ENCODE data around the gene SEPTIN3.
A peak's percentile ranks its signal among the peaks of the same experiment; 100 is the strongest.

Gene SEPTIN3

DNA sequence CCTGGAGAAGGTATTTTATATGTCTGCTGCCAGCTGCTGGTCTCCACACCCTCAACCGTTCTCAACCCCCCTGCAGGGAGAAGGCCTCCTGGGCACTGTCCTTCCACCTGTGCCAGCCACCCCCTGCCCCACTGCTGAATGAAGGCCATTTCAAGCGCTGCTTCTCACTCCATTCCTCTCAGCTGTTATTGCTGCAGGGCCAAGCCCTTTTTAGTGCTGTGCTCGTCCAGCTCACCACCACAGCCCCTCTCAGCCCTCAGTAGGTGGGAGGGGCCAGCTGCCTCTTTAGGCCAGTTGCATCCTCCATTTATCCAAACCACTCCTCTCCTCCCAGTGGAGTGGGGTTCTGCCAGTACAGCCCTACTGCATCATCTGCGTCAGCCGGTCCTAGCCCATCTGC, 27.6 kb downstream of the SEPTIN3 start:
- in situ Hi-C loops (cut with MboI; ENCODE audit: low pct_unique_long_range_greater_than_20kb, low sequenced_read_pairs, unreplicated experiment) = no loop called here
- TF ChIP-seq, protein P1, sequence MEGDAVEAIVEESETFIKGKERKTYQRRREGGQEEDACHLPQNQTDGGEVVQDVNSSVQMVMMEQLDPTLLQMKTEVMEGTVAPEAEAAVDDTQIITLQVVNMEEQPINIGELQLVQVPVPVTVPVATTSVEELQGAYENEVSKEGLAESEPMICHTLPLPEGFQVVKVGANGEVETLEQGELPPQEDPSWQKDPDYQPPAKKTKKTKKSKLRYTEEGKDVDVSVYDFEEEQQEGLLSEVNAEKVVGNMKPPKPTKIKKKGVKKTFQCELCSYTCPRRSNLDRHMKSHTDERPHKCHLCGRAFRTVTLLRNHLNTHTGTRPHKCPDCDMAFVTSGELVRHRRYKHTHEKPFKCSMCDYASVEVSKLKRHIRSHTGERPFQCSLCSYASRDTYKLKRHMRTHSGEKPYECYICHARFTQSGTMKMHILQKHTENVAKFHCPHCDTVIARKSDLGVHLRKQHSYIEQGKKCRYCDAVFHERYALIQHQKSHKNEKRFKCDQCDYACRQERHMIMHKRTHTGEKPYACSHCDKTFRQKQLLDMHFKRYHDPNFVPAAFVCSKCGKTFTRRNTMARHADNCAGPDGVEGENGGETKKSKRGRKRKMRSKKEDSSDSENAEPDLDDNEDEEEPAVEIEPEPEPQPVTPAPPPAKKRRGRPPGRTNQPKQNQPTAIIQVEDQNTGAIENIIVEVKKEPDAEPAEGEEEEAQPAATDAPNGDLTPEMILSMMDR (IDR thresholded peaks at IDR 0.05; ENCODE audit: extremely low read depth, insufficient read depth, missing control alignments) = no peak
- no peak for DNase-seq (ENCODE audit: low spot score)

DNA sequence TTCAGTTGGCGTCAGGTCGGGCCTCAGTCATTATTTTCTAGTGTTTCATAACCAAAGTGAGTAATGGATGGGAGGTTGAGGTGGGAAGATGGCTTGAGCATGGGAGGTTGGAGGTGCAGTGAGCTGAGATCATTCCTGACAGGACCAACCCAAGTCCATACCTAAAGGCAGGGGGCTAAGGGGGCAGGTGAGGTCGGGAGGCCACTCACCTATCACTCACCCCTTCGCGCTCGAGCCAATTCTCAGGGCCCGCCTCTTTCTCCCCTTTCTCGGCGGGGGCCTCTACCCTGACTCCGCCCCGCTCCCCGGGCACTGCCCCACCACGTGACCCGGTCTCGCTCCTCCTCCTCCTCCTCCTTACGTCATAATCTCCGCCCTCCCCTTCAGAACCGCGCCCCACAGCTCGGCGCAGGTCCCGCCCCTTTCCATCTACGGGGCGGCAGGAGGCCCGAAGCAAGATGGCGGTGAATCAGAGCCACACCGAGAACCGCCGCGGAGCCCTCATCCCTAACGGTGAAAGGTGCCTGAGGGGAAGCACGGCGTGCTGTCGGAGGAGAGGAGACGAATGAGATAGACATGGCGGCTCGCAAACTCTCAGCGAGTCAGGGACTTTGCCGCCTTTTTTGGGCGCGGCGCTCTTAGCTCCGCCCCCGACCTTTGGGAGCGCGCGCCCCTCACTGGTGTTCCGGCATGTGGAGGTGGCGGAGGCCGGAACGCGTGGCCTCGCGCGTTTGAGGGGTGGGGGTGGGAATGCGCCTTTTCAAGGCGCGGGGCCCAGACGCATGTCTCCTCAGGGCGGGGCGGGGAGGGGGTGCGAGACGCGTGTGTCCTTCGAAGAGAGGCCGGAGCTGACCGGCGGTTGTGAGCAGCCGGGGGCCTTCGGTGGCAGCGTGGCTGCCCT, 29.4 kb downstream of the SEPTIN3 start, which contains the start of gene WBP2NL:
WBP2NL (plus strand) TSS at position 428 of the 901 bp plus-strand sequence; CDS start at position 459, 31 bp downstream.
- in situ Hi-C loops (cut with MboI; ENCODE audit: low pct_unique_long_range_greater_than_20kb, low sequenced_read_pairs, unreplicated experiment) = no loop called here
- TF ChIP-seq, protein P1 (IDR thresholded peaks at IDR 0.05; ENCODE audit: extremely low read depth, insufficient read depth, missing control alignments) = no peak
- DNase-seq (ENCODE audit: low spot score) = peak; percentile 96

DNA sequence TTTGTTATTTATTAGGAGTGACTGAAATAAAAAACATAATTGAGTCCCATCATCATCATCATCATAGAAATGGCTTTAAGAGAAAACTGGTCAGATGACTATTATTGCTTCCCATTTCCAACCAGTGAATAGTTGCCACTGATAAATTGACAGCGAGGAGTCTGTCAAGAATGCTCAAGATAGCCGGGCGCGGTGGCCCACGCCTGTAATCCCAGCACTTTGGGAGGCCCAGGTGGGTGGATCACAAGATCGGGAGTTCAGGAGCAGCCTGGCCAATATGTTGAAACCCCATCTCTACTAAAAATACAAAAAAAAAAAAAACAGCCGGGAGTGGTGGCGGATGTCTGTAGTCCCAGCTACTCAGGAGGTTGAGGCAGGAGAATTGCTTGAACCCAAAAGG, 31.2 kb downstream of the SEPTIN3 start:
- in situ Hi-C loops (cut with MboI; ENCODE audit: low pct_unique_long_range_greater_than_20kb, low sequenced_read_pairs, unreplicated experiment) = no loop called here
- no peak for DNase-seq (ENCODE audit: low spot score)
- TF ChIP-seq, protein P1 (IDR thresholded peaks at IDR 0.05; ENCODE audit: extremely low read depth, insufficient read depth, missing control alignments) = no peak

DNA sequence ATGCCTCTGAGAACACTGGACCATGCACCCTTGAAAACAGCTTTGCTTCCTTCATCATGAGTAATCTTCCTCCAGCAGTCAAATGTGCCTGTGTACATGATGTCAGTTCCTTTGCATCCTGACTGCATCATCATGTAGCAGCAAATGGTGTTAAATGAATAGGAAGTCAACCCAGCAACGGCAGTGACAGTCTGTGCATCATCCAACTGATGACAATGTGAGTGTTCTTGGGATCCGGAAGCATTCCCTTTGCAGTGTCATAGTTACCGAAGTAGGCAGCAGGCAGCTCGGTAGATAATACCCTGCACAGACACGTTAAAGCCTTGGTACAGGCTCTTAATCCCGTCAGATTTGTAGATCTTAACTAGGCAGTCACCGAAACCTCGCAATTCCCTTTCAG, 31.9 kb downstream of the SEPTIN3 start:
- in situ Hi-C loops (cut with MboI; ENCODE audit: low pct_unique_long_range_greater_than_20kb, low sequenced_read_pairs, unreplicated experiment) = no loop called here

DNA sequence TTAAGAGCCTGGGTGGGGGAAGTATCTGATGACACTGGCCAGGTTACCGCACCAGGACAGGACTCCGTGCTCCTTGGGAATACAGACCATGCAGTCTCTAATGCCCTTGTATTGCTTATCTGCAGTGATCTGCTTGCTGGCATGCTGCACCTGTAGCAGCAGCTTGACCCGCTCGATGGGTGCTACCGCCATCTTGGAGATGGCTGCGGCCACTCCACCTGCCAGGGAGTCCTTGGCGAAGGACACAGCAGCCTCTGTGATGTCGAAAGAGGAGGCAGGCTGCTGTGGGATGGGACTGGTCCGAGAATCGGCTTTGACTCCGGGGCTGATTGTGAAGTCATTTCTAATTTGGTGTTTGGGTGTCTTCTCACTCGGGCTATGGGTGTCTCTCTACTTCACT, 32.5 kb downstream of the SEPTIN3 start:
- in situ Hi-C loops (cut with MboI; ENCODE audit: low pct_unique_long_range_greater_than_20kb, low sequenced_read_pairs, unreplicated experiment) = no loop called here
- no peak for DNase-seq (ENCODE audit: low spot score)
- TF ChIP-seq, protein P1 (IDR thresholded peaks at IDR 0.05; ENCODE audit: extremely low read depth, insufficient read depth, missing control alignments) = no peak

More for the DNA sequence above, 31.9 kb downstream of the SEPTIN3 start:
- TF ChIP-seq, protein P1 (IDR thresholded peaks at IDR 0.05; ENCODE audit: extremely low read depth, insufficient read depth, missing control alignments) = no peak
- DNase-seq (ENCODE audit: low spot score) = no peak

DNA sequence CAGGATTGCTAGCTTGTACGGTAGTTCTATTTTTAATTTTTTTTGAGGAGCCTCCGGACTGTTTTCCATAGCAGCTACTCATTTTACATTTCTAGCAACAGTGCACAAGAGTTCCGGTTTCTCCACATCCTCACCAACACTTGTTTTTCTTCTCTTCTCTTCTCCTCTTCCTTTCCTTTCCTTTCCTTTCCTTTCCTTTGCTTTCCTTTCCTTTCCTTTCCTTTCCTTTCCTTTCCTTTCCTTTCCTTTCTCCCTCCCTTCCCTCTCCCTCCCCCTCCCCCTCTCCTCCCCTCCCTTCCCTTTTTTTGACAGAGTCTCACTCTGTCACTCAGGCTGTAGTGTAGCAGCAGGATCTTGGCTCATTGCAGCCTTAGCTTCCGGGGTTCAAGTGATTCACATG, 38.7 kb downstream of the SEPTIN3 start:
- in situ Hi-C loops (cut with MboI; ENCODE audit: low pct_unique_long_range_greater_than_20kb, low sequenced_read_pairs, unreplicated experiment) = no loop called here
- TF ChIP-seq, protein P1 (IDR thresholded peaks at IDR 0.05; ENCODE audit: extremely low read depth, insufficient read depth, missing control alignments) = no peak
- DNase-seq (ENCODE audit: low spot score) = no peak
